Erythroblast (primary cell): ENCODE data around the gene MYO1A.

ENCODE experiments used
- GATA1 ChIP-seq: IDR thresholded peaks from 2 replicates; pipeline ENCODE4 v1.6.1; 2011; ENCODE audit warnings: low read depth, mild to moderate bottlenecking, control low read depth, low read length, moderate library complexity
- POLR2A ChIP-seq: IDR thresholded peaks from 2 replicates; pipeline ENCODE4 v1.6.1; 2011; ENCODE audit warnings: mild to moderate bottlenecking, low read length

DNA sequence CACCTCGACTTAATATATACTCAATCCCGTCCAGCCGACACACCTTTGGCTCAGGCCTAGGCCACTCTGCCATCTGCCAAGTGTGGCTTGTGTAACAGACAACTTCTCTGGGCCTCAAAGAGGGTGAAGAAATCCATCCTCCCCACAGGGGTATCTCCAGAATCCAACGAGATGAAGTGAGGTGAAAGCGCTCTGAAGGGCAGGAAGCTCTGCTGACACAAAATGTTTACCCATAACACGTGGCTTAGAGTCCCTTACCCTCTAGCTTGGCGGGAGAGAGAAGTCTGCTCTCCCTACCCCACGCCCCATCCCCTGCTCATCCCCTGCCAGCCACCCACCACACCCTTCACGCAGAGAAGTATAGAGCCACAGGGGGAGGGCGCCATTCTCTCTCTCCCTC lies 56.6 kb downstream of the MYO1A start:
- no peak for TF ChIP-seq POLR2A
- no peak for TF ChIP-seq GATA1
